Measurements from ENCODE around the gene PRR15.

The PRR15 gene

DNA sequence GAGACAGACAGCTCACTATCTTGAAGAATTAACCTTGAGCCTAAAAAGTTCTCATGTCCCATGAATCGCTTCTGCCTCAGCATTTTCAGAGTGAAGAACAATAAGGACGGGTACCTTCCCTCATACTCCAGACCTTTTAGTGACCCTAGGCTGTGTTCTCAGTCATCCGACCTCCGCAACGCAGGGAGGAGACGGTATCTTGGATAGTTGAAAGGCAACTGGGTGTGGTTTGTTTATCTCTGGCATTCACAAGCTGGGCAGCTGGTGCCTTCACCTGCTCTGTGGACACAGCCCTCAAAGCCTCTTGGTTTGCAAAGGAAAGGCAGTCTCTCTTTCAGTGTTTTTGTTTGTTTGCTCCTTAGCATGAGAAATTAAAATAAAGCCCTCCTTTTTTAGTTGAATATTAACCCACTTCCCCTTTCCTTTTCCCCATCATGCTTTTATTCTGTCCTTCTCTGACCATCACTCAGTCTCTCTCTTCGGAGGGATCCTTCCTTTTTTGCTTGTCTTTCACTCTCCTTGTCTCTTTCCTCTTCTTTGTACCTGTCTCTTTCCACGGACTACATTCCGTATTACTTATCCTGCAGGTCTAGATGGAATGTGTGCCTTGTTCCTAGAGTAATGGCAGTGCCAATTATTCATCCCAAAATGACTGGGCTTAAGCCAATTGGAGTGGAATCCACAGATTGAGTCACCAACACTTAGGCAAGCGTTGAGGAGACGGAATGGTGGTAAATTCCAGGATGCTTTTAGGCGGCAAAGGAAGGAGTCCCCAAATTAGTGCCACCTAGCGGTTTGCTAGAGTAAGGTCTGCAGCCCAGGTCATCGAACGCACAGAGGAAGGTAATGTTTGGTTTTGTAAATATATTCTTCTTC lies 45.8 kb downstream of the PRR15 start:
- no peak for DNase-seq (ENCODE audit: low read depth in 2 of 2)

DNA sequence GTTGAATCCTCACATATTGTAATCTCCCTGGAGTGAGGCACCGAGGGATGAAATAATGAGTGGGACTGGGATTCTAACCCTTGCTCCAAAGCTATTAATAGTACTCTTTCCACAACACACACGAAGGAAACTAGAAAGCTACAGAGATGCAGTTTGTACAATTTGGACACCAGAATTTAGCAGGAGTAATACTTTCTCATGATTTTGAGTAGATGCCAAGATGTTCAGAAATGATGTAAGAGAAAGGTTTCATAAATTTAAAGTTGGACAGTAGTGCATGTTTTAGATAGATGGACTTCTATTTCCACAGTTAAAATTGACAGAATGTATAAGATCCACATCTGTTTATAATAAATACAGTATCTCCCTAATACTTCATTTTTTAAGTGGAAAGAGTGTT lies 46.5 kb downstream of the PRR15 start:
- DNase-seq (ENCODE audit: low read depth in 2 of 2): no peak

DNA sequence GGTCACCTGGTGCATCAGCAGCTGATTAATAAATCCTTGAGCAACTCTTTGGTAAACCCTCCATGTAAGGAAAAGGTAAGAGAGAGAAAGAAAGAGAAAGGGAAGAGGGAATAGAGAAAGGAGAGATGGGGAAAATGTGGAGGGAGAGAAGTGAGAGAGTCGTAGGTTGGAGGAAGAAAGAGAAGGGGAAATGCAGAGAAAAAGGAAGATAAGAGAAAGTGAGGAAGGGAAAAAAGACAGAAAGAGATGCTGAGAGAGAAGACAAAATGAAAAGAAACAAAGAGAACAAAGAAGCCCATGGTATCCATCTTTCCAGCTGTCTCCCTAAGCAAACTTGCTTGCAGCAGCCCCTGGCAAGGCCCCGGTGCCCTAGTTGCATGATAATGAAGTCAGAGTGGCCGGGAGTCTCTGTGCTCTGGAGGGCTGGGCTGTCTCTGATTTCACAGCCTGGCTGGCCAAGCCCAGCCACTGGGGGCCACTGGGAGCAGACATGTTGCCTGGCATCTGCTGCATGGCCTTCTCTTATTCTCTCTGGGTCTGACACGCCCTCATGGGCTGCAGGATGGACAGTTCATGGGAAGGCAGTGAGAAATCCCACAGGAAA lies 48.4 kb downstream of the PRR15 start:
- no peak for DNase-seq (ENCODE audit: low read depth in 2 of 2)

- no peak for DNase-seq (ENCODE audit: low read depth in 2 of 2)
Observed at GRCh38 chr7:29612596-29612995, 49.0 kb downstream of the PRR15 start.

DNA sequence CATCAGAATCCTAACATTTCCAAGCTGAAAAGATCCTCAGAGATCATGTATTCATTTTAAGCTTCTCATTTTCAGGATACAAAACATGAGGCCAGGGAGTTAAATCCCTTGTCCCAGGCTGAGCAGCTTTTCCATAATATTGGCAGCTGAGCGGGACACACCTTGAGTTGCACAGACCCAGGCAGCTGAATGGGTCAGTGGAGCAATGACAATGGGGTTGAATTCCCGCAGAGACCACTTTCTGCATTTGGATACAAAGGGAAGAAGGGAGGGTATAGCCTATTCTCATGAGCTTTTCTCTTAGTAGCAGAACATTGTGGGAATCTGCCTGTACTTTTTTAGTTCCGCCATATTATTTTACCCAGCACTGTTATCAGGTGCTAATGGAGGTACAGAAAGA lies 49.5 kb downstream of the PRR15 start:
- DNase-seq (ENCODE audit: low read depth in 2 of 2): no peak

DNA sequence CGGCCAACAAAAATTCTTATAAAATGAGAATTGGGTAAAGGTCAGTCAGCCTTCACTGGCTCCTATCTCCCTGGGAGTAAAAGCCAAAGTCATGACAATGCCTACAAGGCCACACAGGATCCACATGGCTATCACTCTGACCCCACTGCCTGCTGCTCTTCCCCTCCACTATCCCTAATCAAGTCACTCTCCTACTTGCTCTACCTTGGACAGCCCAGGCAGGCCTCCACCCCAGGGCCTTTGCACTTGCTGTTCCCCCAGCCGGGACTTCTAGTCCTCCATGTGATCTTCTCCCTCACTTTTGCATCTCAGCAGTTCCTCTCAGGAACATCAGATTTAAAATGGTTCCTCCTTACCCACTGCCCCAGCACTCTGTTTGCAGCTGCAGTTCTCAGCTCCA lies 50.6 kb downstream of the PRR15 start:
- no peak for DNase-seq (ENCODE audit: low read depth in 2 of 2)
